Cardiac muscle cell (in vitro differentiated cells and primary cell): ENCODE results near the gene NFATC4. TPM values are rescaled to one million over a fixed set of nuclear protein-coding genes. Genes with fewer than 3 reads are reported as not detected.
"Not testable (repeated sequence)": the region's sequence is repeated elsewhere in the genome, so short reads cannot be mapped to it uniquely, and the experiment has no call there.

Source experiments
- DNase-seq, 2 donors: peaks; one replicate each; pipeline versions ENCODE4 v3.0.0 to v3.0.0-alpha.2; 2010 to 2017; ENCODE audit warnings: low read depth in 1 of 2, low spot score in 1 of 2
- H3K27ac ChIP-seq: fragments of 200-600 bp; sonication (generic); 2 replicates; pipeline ENCODE4 v1.5.1; 2016
- H3K27me3 ChIP-seq: fragments of 200-600 bp; sonication (generic); 2 replicates; pipeline ENCODE4 v1.6.0; 2016; ENCODE audit warnings: control low read depth
- H3K36me3 ChIP-seq: fragments of 200-600 bp; sonication (generic); 2 replicates; pipeline ENCODE4 v1.5.1; 2016; ENCODE audit warnings: control low read depth
- H3K4me1 ChIP-seq: fragments of 200-600 bp; sonication (generic); 2 replicates; pipeline ENCODE4 v1.8.1; 2017; ENCODE audit warnings: low read depth, mild to moderate bottlenecking, mixed run types
- H3K4me3 ChIP-seq: fragments of 200-600 bp; sonication (generic); 2 replicates; pipeline ENCODE4 v1.5.1; 2016; ENCODE audit warnings: mild to moderate bottlenecking
- H3K9me3 ChIP-seq: fragments of 200-600 bp; sonication (generic); 2 replicates; pipeline ENCODE4 v1.5.1; 2017; ENCODE audit warnings: low read depth, mild to moderate bottlenecking, control low read depth
- polyA plus RNA-seq: library from polyadenylated mRNA; unstranded; fragments of >200 nt; fragmentation: Nextera tagmentation; extraction: Ambion mirVana; gene quantifications from 2 replicates; pipeline ENCODE4 v1.2.1, GENCODE V29; 2016
- total RNA-seq: library from RNA; depleted of rRNA; stranded (reverse); fragments of >200 nt; gene quantifications from 2 replicates; pipeline ENCODE4 v1.2.3, GENCODE V29; 2016
- TF ChIP-seq, protein P1 (sequence below): IDR thresholded peaks from 2 replicates; pipeline ENCODE4 v1.5.1; 2012; ENCODE audit warnings: low read depth, mild to moderate bottlenecking, low read length

NFATC4 gene
- total and polyA plus RNA-seq, 2 experiments from 2014 or later = 83.2 to 117 TPM

DNA sequence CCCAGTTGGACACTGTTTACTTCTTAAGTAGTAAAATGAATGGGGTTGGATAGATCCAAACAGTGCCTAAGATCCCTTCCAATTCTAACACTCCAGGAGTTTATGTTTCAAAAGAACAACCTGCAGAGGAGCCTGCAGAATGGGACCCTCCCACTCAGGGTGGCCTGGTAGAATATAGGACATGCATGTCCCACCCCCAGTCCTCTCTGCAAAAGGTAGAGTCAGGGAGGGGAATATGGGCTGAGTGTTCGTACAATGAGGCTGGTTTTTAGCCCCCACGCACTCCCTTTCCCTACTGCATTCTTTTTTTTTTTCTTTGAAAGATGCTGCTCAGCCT lies 19.0 kb downstream of the NFATC4 start:
- no peaks in the 10 kb centered on the region for H3K36me3 ChIP-seq
- H3K27me3 ChIP-seq = no peaks in the 10 kb centered on the region
- H3K4me1 ChIP-seq = no peaks in the 10 kb centered on the region
- no peak overlapping the region for H3K27ac ChIP-seq
- TF ChIP-seq, protein P1, sequence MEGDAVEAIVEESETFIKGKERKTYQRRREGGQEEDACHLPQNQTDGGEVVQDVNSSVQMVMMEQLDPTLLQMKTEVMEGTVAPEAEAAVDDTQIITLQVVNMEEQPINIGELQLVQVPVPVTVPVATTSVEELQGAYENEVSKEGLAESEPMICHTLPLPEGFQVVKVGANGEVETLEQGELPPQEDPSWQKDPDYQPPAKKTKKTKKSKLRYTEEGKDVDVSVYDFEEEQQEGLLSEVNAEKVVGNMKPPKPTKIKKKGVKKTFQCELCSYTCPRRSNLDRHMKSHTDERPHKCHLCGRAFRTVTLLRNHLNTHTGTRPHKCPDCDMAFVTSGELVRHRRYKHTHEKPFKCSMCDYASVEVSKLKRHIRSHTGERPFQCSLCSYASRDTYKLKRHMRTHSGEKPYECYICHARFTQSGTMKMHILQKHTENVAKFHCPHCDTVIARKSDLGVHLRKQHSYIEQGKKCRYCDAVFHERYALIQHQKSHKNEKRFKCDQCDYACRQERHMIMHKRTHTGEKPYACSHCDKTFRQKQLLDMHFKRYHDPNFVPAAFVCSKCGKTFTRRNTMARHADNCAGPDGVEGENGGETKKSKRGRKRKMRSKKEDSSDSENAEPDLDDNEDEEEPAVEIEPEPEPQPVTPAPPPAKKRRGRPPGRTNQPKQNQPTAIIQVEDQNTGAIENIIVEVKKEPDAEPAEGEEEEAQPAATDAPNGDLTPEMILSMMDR = no peak
- no peaks in the 10 kb centered on the region for H3K9me3 ChIP-seq
- H3K4me3 ChIP-seq = no peak overlapping the region
- DNase-seq = no peak

DNA sequence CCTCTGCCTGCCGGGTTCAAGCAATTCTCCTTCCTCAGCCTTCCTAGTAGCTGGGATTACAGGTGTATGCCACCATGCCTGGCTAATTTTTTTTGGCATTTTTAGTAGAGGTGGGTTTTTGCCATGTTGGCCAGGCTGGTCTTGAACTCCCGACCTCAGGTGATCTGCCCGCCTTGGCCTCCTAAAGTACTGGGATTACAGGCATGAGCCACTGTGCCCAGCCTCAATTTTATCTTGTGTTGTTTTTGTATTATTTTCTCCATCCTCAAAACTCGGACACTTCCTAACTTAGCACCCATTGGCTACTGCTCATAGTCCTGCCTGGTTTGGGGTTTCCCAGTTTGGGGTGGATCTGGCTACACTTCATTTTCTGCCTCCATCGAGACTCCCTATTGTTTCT lies 19.6 kb downstream of the NFATC4 start:
- H3K27ac ChIP-seq, DNase-seq, H3K4me1 ChIP-seq, H3K9me3 ChIP-seq, H3K36me3 ChIP-seq, H3K4me3 ChIP-seq, H3K27me3 ChIP-seq: not testable (repeated sequence)

DNA sequence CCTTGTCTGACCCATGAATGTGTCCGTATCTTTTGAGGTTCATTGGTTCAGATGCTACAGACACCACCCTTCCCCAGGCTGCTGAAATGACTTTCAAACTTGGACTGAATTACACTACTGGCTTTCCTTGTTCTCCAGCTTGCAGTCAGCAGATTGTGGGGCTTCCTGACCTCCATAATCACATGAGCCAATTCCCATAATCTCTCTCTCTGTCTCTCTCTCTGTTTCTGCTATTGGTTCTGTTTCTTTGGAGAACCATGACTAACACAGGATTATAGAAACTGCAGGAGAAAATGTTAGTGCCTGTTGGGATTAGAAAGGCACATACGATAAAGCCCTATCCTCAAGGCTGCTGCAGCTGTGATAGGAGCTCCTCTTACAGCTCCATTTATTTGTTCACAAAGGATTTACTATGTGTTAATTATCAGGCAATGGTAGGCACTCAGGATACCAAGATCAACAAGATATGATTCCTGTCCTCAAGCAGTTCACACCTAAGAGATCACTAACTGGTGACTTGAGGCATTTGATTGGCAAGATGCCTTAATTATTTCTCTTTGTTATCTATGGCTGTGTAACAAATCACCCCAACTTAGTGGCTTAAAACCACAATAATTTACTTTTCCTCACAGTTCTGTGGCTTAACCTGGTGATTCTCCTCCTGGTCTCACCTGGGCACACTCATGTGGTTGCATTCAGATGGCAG lies 20.6 kb downstream of the NFATC4 start:
- H3K4me1 ChIP-seq = peaks cover 6% of the 10 kb centered on the region
- TF ChIP-seq, protein P1 = no peak
- H3K27ac ChIP-seq = no peak overlapping the region
- no peaks in the 10 kb centered on the region for H3K36me3 ChIP-seq
- H3K9me3 ChIP-seq = no peaks in the 10 kb centered on the region
- H3K4me3 ChIP-seq = no peak overlapping the region
- no peaks in the 10 kb centered on the region for H3K27me3 ChIP-seq
- peak in 1 of 2 donors; percentile 23 for DNase-seq

DNA sequence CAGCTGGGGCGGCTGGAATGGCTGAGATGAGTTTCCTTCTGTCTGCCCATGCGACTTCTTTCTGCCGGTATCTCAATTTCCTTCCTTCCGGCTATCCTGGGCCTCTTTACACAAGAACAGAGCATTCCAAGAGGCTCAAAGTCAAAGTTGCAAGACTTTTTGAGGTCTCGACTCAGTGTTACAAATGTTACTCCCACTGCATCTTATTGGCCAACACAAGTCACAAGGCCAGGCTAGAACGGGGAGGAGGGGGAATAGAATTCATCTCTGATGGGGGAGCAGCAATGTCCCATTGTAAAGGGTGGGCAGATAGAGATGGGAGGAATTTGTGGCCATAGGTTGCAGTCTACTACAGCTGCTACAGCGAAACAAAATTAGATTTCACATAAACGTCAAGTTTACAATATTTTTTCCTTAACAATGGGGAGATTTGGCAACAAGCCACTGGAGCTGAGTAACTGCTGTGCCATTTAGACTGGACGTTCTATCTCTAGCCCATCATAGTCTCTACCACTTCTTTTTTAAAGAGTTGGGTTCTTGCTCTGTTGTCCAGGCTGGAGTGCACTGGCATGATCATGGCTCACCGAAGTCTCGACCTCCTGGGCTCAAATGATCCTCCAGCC lies 21.4 kb downstream of the NFATC4 start:
- Histone ChIP-seq H3K27me3 (no peaks in the 10 kb centered on the region), H3K27ac (no peak overlapping the region), H3K4me1 (peaks cover 10% of the 10 kb centered on the region), H3K4me3 (no peak overlapping the region), H3K36me3 (no peaks in the 10 kb centered on the region), H3K9me3 (no peaks in the 10 kb centered on the region)
- TF ChIP-seq, protein P1 = no peak
- peak in 1 of 2 donors; percentile 88 for DNase-seq

DNA sequence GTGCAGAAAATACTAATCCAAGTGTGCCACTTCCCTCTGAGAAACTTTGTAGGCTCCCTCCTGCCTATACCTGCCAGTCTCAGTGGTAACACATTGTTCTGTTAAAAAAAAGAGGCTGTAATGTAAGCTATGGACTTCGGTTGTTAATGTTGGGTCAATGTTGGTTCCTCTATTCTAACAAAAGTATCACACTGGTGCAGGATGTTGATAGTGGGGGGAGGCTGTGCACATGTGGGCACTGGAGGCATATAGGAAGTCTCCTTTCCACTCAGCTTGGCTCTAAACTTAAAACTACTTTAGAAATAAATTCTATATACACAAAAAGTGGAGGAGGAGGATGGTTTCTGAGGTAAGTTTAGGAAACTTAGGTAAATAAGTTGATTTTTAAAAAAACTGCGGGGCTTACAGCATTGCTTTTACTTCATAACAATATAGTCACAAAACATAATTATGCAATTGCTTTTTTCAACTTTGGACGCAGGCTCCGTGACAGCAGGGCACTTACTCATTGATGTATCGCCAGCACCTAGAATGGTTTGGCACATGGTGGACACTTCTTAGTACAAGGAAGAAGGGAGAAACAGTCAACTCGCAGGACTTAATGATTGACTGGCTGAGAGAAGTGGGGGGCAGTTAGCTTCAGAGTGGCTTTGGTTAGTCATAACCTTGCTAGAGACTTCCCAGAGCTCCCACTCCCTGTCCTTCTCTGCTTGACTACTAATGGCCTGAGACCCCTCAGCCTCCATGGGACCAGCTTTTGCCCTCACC lies 22.9 kb downstream of the NFATC4 start:
- Histone ChIP-seq H3K27me3 (no peaks in the 10 kb centered on the region), H3K4me1 (peaks cover 10% of the 10 kb centered on the region), H3K4me3 (no peak overlapping the region), H3K9me3 (no peaks in the 10 kb centered on the region), H3K27ac (no peak overlapping the region), H3K36me3 (no peaks in the 10 kb centered on the region)
- no peak for DNase-seq
- TF ChIP-seq, protein P1 = no peak
